ENCODE measurements around the gene AFP.

- TF ChIP-seq CHD1 (IDR thresholded peaks at IDR 0.05; ENCODE audit: low read length): no peak
- TF ChIP-seq EZH2 (IDR thresholded peaks at IDR 0.05; ENCODE audit: borderline replicate concordance, low read depth, low read length): no peak
- no peak for TF ChIP-seq POLR2A (conservative IDR thresholded peaks at IDR 0.05)
- TF ChIP-seq ZFX (CRISPR knock-in tag; IDR thresholded peaks at IDR 0.05): no peak
- no peak for TF ChIP-seq FOXJ3 (CRISPR knock-in tag; IDR thresholded peaks at IDR 0.05)
- no peak for TF ChIP-seq KAT8 (IDR thresholded peaks at IDR 0.05; ENCODE audit: low read depth)
- TF ChIP-seq MLX (CRISPR knock-in tag; conservative IDR thresholded peaks at IDR 0.05): no peak
- TF ChIP-seq FOXM1 (IDR thresholded peaks at IDR 0.05; ENCODE audit: low read depth): no peak
- no peak for TF ChIP-seq FOXM1 (CRISPR knock-in tag; IDR thresholded peaks at IDR 0.05; ENCODE audit: low read depth)
- TF ChIP-seq CTCF (IDR thresholded peaks at IDR 0.05 in 2 of 3, conservative IDR thresholded peaks at IDR 0.05 in 1 of 3; ENCODE audit: insufficient read depth in 2 of 3, low read depth in 1 of 3, low read length in 3 of 3): no peak
- no peak for TF ChIP-seq MAZ (CRISPR knock-in tag; conservative IDR thresholded peaks at IDR 0.05 in 1 of 2, IDR thresholded peaks at IDR 0.05 in 1 of 2)
Observed at GRCh38 chr4:73499996-73500765, 64.2 kb downstream of the AFP start.
